Panc1 (cell line): ENCODE measurements around the gene ADARB2. TPM values are rescaled to one million over a fixed set of nuclear protein-coding genes. Genes with fewer than 3 reads are reported as not detected.

Experiments used
- ATAC-seq: fragments of 200-7000 bp; cut with Tn5 transposase; 2 replicates; pipeline ENCODE4 v1.9.1; 2020; ENCODE audit warnings: mild to moderate bottlenecking, moderate library complexity
- BruUV-seq: library from RNA; stranded (reverse); fragments of 400-500 nt; replicated peaks from 2 replicates; lab custom pipeline; 2021; lab: Mats Ljungman, UMichigan
- CTCF ChIA-PET: fragments of 300-600 bp; sonication (Branson Sonifier 250); formaldehyde crosslinking; loops from one replicate; lab custom pipeline; 2022; ENCODE audit warnings: antibody characterized with exemption; lab: Charles Lee
- POLR2A ChIA-PET: fragments of 300-600 bp; sonication (Branson Sonifier 250); formaldehyde crosslinking; loops from one replicate; lab custom pipeline; 2022; ENCODE audit warnings: antibody characterized with exemption; lab: Charles Lee
- DNase-seq: peaks from one replicate; pipeline ENCODE4 v3.0.0-alpha.2; 2010; ENCODE audit warnings: low read depth, low spot score
- H3K27ac ChIP-seq: 2 replicates; pipeline ENCODE4 v1.5.1; 2011; ENCODE audit warnings: mild to moderate bottlenecking, low read length, inconsistent platforms
- H3K27me3 ChIP-seq: fragments of 200-500 bp; sonication (Bioruptor generic); 2 replicates; pipeline ENCODE4 v1.6.0; 2014; ENCODE audit warnings: low read length, inconsistent platforms; ENCODE audit not compliant: control insufficient read depth, insufficient read depth
- H3K36me3 ChIP-seq: fragments of 200-500 bp; sonication (Bioruptor generic); 2 replicates; pipeline ENCODE4 v1.5.1; 2014; ENCODE audit warnings: inconsistent platforms, mild to moderate bottlenecking, low read length, moderate library complexity; ENCODE audit not compliant: control insufficient read depth, insufficient read depth
- H3K4me1 ChIP-seq: 2 replicates; pipeline ENCODE4 v1.5.1; 2011; ENCODE audit warnings: inconsistent platforms, mild to moderate bottlenecking, low read length, moderate library complexity; ENCODE audit not compliant: control insufficient read depth, insufficient read depth
- H3K4me3 ChIP-seq, 2 experiments: 2 replicates each; pipeline ENCODE4 v1.5.1; 2011 to 2012; ENCODE audit warnings: low read depth in 2 of 2, low read length in 2 of 2, mild to moderate bottlenecking in 2 of 2, inconsistent platforms in 1 of 2, moderate library complexity in 1 of 2
- H3K9me3 ChIP-seq: fragments of 200-500 bp; sonication (Bioruptor generic); 2 replicates; pipeline ENCODE4 v1.5.1; 2014; ENCODE audit warnings: low read depth, mild to moderate bottlenecking, inconsistent platforms, low read length, moderate library complexity; ENCODE audit not compliant: control insufficient read depth, insufficient read depth
- CTCF ChIP-seq: fragments of 450-650 bp; IDR thresholded peaks from 2 replicates; pipeline ENCODE4 v1.5.1; 2017; ENCODE audit warnings: mild to moderate bottlenecking
- POLR2AphosphoS5 ChIP-seq: IDR thresholded peaks from 2 replicates; pipeline ENCODE4 v1.6.1; 2012; ENCODE audit warnings: mild to moderate bottlenecking, low read depth, low read length, moderate library complexity
- REST ChIP-seq, 2 experiments: IDR thresholded peaks; 2 replicates each; pipeline ENCODE4 v1.6.1; 2011 to 2012; ENCODE audit warnings: low read depth in 2 of 2, control low read depth in 1 of 2, low read length in 1 of 2, mild to moderate bottlenecking in 1 of 2, moderate library complexity in 1 of 2; ENCODE audit not compliant: insufficient read depth in 1 of 2
- SIN3A ChIP-seq: IDR thresholded peaks from 2 replicates; pipeline ENCODE4 v1.6.1; 2012; ENCODE audit warnings: low read depth, mild to moderate bottlenecking, low read length, moderate library complexity, borderline replicate concordance; ENCODE audit not compliant: insufficient read depth
- TCF7L2 ChIP-seq: IDR thresholded peaks from 2 replicates; pipeline ENCODE4 v1.6.1; 2011; ENCODE audit warnings: mild to moderate bottlenecking, low read depth, low read length, inconsistent platforms
- in situ Hi-C: cut with HindIII; loops from 2 replicates; pipeline ENCODE4 v1.10.0; 2016; ENCODE audit warnings: low sequenced_read_pairs, low pct_unique_long_range_greater_than_20kb
- intact Hi-C: fragments of 100-400 bp; cut with micrococcal nuclease; formaldehyde crosslinking; loops from one replicate; pipeline ENCODE4 v1.10.0; 2022; ENCODE audit not compliant: unreplicated experiment
- total RNA-seq: library from RNA; stranded (reverse); gene quantifications from one replicate; pipeline ENCODE4 v1.2.1, GENCODE V29; 2021; ENCODE audit not compliant: unreplicated experiment

Gene ADARB2
- total RNA-seq, 1 experiment from 2014 or later = 0.31 TPM

GRCh38 chr10:1534820-1535219, 202.5 kb downstream of the ADARB2 start:
- TF ChIP-seq CTCF (no peak), REST (IDR thresholded peaks at IDR 0.05; ENCODE audit: insufficient read depth in 1 of 2, low read depth in 2 of 2, low read length in 1 of 2) (no peak), SIN3A (no peak)
- Histone ChIP-seq H3K9me3 (no peaks in the 10 kb centered on the region), H3K4me3 (no peak overlapping the region), H3K27ac (no peak overlapping the region), H3K27me3 (no peaks in the 10 kb centered on the region), H3K36me3 (no peaks in the 10 kb centered on the region), H3K4me1 (no peaks in the 10 kb centered on the region)
- BruUV-seq = no TSS peak
- in situ Hi-C loops (no loop called here), intact Hi-C loops (no loop called here)
- ATAC-seq (no peak), DNase-seq (no peak)
- POLR2A ChIA-PET = no interaction called here
- CTCF ChIA-PET = no interaction called here

GRCh38 chr10:1532636-1533035, 204.7 kb downstream of the ADARB2 start:
- Histone ChIP-seq H3K27ac (no peak overlapping the region), H3K36me3 (no peaks in the 10 kb centered on the region), H3K27me3 (peaks cover 2% of the 10 kb centered on the region; the same call in 1 of the 2 replicates), H3K4me3 (no peak overlapping the region), H3K9me3 (no peaks in the 10 kb centered on the region), H3K4me1 (no peaks in the 10 kb centered on the region)
- ChIA-PET CTCF (no interaction called here), POLR2A (no interaction called here)
- ATAC-seq (no peak), DNase-seq (no peak)
- no TSS peak for BruUV-seq
- intact Hi-C loops = no loop called here
- in situ Hi-C loops = no loop called here
- TF ChIP-seq POLR2AphosphoS5 = no peak
- TF ChIP-seq REST (IDR thresholded peaks at IDR 0.05; ENCODE audit: insufficient read depth in 1 of 2, low read depth in 2 of 2, low read length in 1 of 2) = no peak
- TF ChIP-seq TCF7L2 = no peak
